Measurements from ENCODE around the gene MOB3B.
"Not testable (repeated sequence)": the region's sequence is repeated elsewhere in the genome, so short reads cannot be mapped to it uniquely, and the experiment has no call there.

Gene MOB3B

GRCh38 chr9:27514551-27514950, 15.1 kb downstream of the MOB3B start:
- no peak for DNase-seq

- no peak for DNase-seq
Measured at GRCh38 chr9:27511771-27512170, 17.8 kb downstream of the MOB3B start.

- no peak for DNase-seq
Measured at GRCh38 chr9:27510780-27511179, 18.8 kb downstream of the MOB3B start.

- DNase-seq = no peak
Measured at GRCh38 chr9:27506981-27507380, 22.6 kb downstream of the MOB3B start.

- DNase-seq = no peak
Measured at GRCh38 chr9:27505744-27506161, 23.9 kb downstream of the MOB3B start.

GRCh38 chr9:27504259-27504658, 25.4 kb downstream of the MOB3B start:
- no peak for DNase-seq

GRCh38 chr9:27503623-27504022, 26.0 kb downstream of the MOB3B start:
- no peak for DNase-seq

GRCh38 chr9:27500902-27501301, 28.7 kb downstream of the MOB3B start:
- not testable (repeated sequence) for DNase-seq

- no peak for DNase-seq
Measured at GRCh38 chr9:27499451-27499850, 30.2 kb downstream of the MOB3B start.

GRCh38 chr9:27497883-27498417, 31.7 kb downstream of the MOB3B start:
- DNase-seq = no peak

- no peak for DNase-seq
Measured at GRCh38 chr9:27496135-27496504, 33.5 kb downstream of the MOB3B start.

GRCh38 chr9:27495480-27496134, 34.0 kb downstream of the MOB3B start:
- DNase-seq = no peak

GRCh38 chr9:27491154-27491553, 38.5 kb downstream of the MOB3B start:
- no peak for DNase-seq

- DNase-seq = no peak
Measured at GRCh38 chr9:27489087-27489876, 40.3 kb downstream of the MOB3B start.

GRCh38 chr9:27487927-27488326, 41.7 kb downstream of the MOB3B start:
- DNase-seq = no peak

GRCh38 chr9:27487128-27487640, 42.4 kb downstream of the MOB3B start:
- DNase-seq = no peak

GRCh38 chr9:27485158-27485557, 44.5 kb downstream of the MOB3B start:
- no peak for DNase-seq

GRCh38 chr9:27483576-27483975, 46.0 kb downstream of the MOB3B start:
- no peak for DNase-seq

- no peak for DNase-seq
Measured at GRCh38 chr9:27482709-27483108, 46.9 kb downstream of the MOB3B start.

- DNase-seq = no peak
Measured at GRCh38 chr9:27478322-27478721, 51.3 kb downstream of the MOB3B start.

GRCh38 chr9:27476870-27477515, 52.6 kb downstream of the MOB3B start:
- no peak for DNase-seq

- no peak for DNase-seq
Measured at GRCh38 chr9:27475057-27475595, 54.5 kb downstream of the MOB3B start.

- DNase-seq = no peak
Measured at GRCh38 chr9:27474305-27474704, 55.3 kb downstream of the MOB3B start.

Data from NCI-H187 treated with DMSO at 0.1 percent for 48 hours (cell line).